K562 (cell line): ENCODE data around the gene MPZL1. TPM values are rescaled to one million over a fixed set of nuclear protein-coding genes. Genes with fewer than 3 reads are reported as not detected.

ENCODE experiments used
- ARHGAP35 ChIP-seq: fragments of 450-650 bp; IDR thresholded peaks from 2 replicates; pipeline ENCODE4 v1.6.1; 2018; ENCODE audit not compliant: partially characterized antibody
- FOXA1 ChIP-seq: fragments of 450-650 bp; IDR thresholded peaks from 2 replicates; pipeline ENCODE4 v1.6.1; 2016; ENCODE audit warnings: mild to moderate bottlenecking, borderline replicate concordance
- HINFP ChIP-seq: fragments of 450-650 bp; conservative IDR thresholded peaks from 2 replicates; pipeline ENCODE4 v1.6.1; 2016; ENCODE audit warnings: missing genetic modification characterization, low read depth, mild to moderate bottlenecking, control low read depth, missing compliant biosample characterization
- IRF9 ChIP-seq: fragments of 450-650 bp; IDR thresholded peaks from 2 replicates; pipeline ENCODE4 v1.6.1; 2016; ENCODE audit warnings: missing biosample characterization, missing genetic modification characterization
- KLF13 ChIP-seq: fragments of 450-650 bp; IDR thresholded peaks from 2 replicates; pipeline ENCODE4 v1.6.1; 2016; ENCODE audit warnings: missing genetic modification characterization, low read depth, mild to moderate bottlenecking, missing compliant biosample characterization, moderate library complexity, borderline replicate concordance
- MBD2 ChIP-seq: sonication (generic); IDR thresholded peaks from 2 replicates; pipeline ENCODE4 v1.6.1; 2016; ENCODE audit warnings: low read depth, borderline replicate concordance
- NR2C1 ChIP-seq, 2 experiments: fragments of 450-650 bp; IDR thresholded peaks; 2 replicates each; pipeline ENCODE4 v1.6.1; 2017; ENCODE audit warnings: mild to moderate bottlenecking in 2 of 2, antibody characterized with exemption in 1 of 2, inconsistent platforms in 1 of 2, missing compliant biosample characterization in 1 of 2, missing genetic modification characterization in 1 of 2
- PCBP2 ChIP-seq: fragments of 200-400 bp; formaldehyde crosslinking; IDR thresholded peaks from 2 replicates; pipeline ENCODE4 v1.6.1; 2018; ENCODE audit warnings: low read length, low read depth, mild to moderate bottlenecking, moderate library complexity; ENCODE audit not compliant: poor library complexity, severe bottlenecking
- PHB ChIP-seq: fragments of 250-450 bp; sonication (Bioruptor Pico); IDR thresholded peaks from 2 replicates; pipeline ENCODE4 v1.5.0; 2021
- POLR2H ChIP-seq: IDR thresholded peaks from 2 replicates; pipeline ENCODE4 v1.6.1; 2016; ENCODE audit warnings: missing genetic modification characterization, low read depth, mild to moderate bottlenecking, control low read depth, missing compliant biosample characterization, moderate library complexity
- XRCC5 ChIP-seq: fragments of 200-400 bp; formaldehyde crosslinking; IDR thresholded peaks from 2 replicates; pipeline ENCODE4 v1.6.1; 2017; ENCODE audit warnings: low read depth, mild to moderate bottlenecking, low read length
- ZBTB49 ChIP-seq: sonication (generic); formaldehyde crosslinking; IDR thresholded peaks from 2 replicates; pipeline ENCODE4 v1.8.0; 2022; ENCODE audit warnings: missing genetic modification reagents, mild to moderate bottlenecking, borderline replicate concordance
- ZFP36 ChIP-seq: fragments of 150-350 bp; IDR thresholded peaks from 2 replicates; pipeline ENCODE4 v1.6.1; 2018; ENCODE audit warnings: low read length, low read depth; ENCODE audit not compliant: partially characterized antibody
- ZKSCAN1 ChIP-seq: fragments of 150-350 bp; IDR thresholded peaks from 2 replicates; pipeline ENCODE4 v1.6.1; 2016; ENCODE audit warnings: low read depth, low read length
- ZNF592 ChIP-seq: fragments of 450-650 bp; IDR thresholded peaks from 2 replicates; pipeline ENCODE4 v1.6.1; 2017; ENCODE audit warnings: antibody characterized with exemption, mild to moderate bottlenecking
- polyA plus RNA-seq, 8 experiments: library from polyadenylated mRNA; depleted of rRNA in 4 of 8; stranded (reverse) in 5 of 8; unstranded in 3 of 8; fragments of >200 nt; fragmentation: Nextera tagmentation in 2 of 8; fragmentation: Illumina TruSeq in 1 of 8; extraction: Ambion mirVana in 2 of 8; extraction: Trizol in 1 of 8; gene quantifications; 2 replicates each; pipeline versions ENCODE4 v1.2.1 to v1.2.3, GENCODE V29; 2011 to 2014; ENCODE audit warnings: inconsistent platforms in 1 of 8, missing spikeins in 1 of 8
- total RNA-seq, 7 experiments: library from RNA; depleted of rRNA in 6 of 7; stranded (reverse); fragments of >200 nt in 6 of 7; fragmentation: Illumina TruSeq in 2 of 7; extraction: Trizol in 2 of 7; gene quantifications; 2 replicates each; pipeline versions ENCODE4 v1.2.1 to v1.2.3, GENCODE V29; 2011 to 2021; ENCODE audit warnings: low replicate concordance in 1 of 7

The MPZL1 gene
- total and polyA plus RNA-seq, 9 of the 15 experiments (the other 6 are each of a cell fraction or from before 2014, with no cell fraction given): 14.5 to 153 (median 66.5) TPM

GRCh38 chr1:167715157-167715999, 6.4 kb upstream of the MPZL1 start (continued):
- TF ChIP-seq FOXA1: no peak
- peak; percentile 83; the same call in 1 of the 2 replicates for TF ChIP-seq KLF13 (tag)
- TF ChIP-seq PCBP2: no peak
- TF ChIP-seq XRCC5: peak; percentile 95
- TF ChIP-seq IRF9: no peak
- TF ChIP-seq ARHGAP35: no peak
- TF ChIP-seq NR2C1 (IDR thresholded peaks at IDR 0.05): no peak
- TF ChIP-seq NR2C1 (tag; IDR thresholded peaks at IDR 0.05): peak; percentile 12; the same call in 1 of the 2 replicates
- no peak for TF ChIP-seq HINFP (tag)
- TF ChIP-seq ZNF592: peak; percentile 96
- TF ChIP-seq ZBTB49: no peak
- no peak for TF ChIP-seq PHB (CRISPR knock-in tag)
- peak; percentile 64 for TF ChIP-seq ZFP36
- 0 out of 2 replicates have a peak, but pooled peaks have one; percentile 48 for TF ChIP-seq ZKSCAN1
- TF ChIP-seq MBD2: 0 out of 2 replicates have a peak, but pooled peaks have one; percentile 4
- TF ChIP-seq POLR2H (tag): peak; percentile 100
